Colonic mucosa (tissue), 4 donors: ENCODE data around the gene IGFALS. TPM values are rescaled to one million over a fixed set of nuclear protein-coding genes. Genes with fewer than 3 reads are reported as not detected.

ENCODE experiments used
- DNase-seq: peaks from one replicate; pipeline ENCODE4 v3.0.0-alpha.2; 2020
- H3K27ac ChIP-seq: fragments of 200-600 bp; one replicate; pipeline ENCODE4 v1.8.0; 2021
- H3K27me3 ChIP-seq: fragments of 200-600 bp; one replicate; pipeline ENCODE4 v1.8.0; 2021
- H3K36me3 ChIP-seq: fragments of 200-600 bp; one replicate; pipeline ENCODE4 v1.8.0; 2021
- H3K4me1 ChIP-seq: fragments of 200-600 bp; one replicate; pipeline ENCODE4 v1.8.0; 2021; ENCODE audit warnings: mild to moderate bottlenecking
- H3K4me3 ChIP-seq: fragments of 200-600 bp; one replicate; pipeline ENCODE4 v1.8.0; 2021
- H3K9ac ChIP-seq, 2 donors: one replicate each; pipeline ENCODE4 v1.7.0; 2013; ENCODE audit warnings: control low read depth in 2 of 2, low read depth in 2 of 2, low read length in 2 of 2
- H3K9me3 ChIP-seq: fragments of 200-600 bp; one replicate; pipeline ENCODE4 v1.8.0; 2021
- CTCF ChIP-seq: fragments of 200-600 bp; IDR thresholded peaks from one replicate; pipeline ENCODE4 v1.8.0; 2022; ENCODE audit warnings: antibody characterized with exemption, mild to moderate bottlenecking
- intact Hi-C: fragments of 100-400 bp; cut with DNase I; formaldehyde crosslinking; loops from one replicate; pipeline ENCODE4 v1.14.1; 2022
- total RNA-seq, 2 donors: library from RNA; stranded (reverse); fragmentation: NEBNext Ultra II Directional in 1 of 2; extraction: Animal tissue kit (Norgen Biotek cat#: 25700) in 1 of 2; gene quantifications; one replicate each; pipeline ENCODE4 v1.2.1, GENCODE V29; 2021
- donor health status: healthy.
- donor health status: DM: no; HTN: no; CAD: no.
- donor health status: DM: no; HTN: no; CAD: no.

The IGFALS gene
- total RNA-seq, 2 donors from 2014 or later: 5.7 to 7.0 TPM

GRCh38 chr16:1794908-1795666 is 1.6 kb upstream of the IGFALS start:
- no peak for DNase-seq
- no peak for TF ChIP-seq CTCF
- intact Hi-C loops: no loop called here
- H3K9ac ChIP-seq: no peak overlapping the region
- H3K9me3 ChIP-seq: no peaks in the 10 kb centered on the region
- no peaks in the 10 kb centered on the region for H3K36me3 ChIP-seq
- no peaks in the 10 kb centered on the region for H3K4me1 ChIP-seq
- no peaks in the 10 kb centered on the region for H3K27me3 ChIP-seq
- no peak overlapping the region for H3K27ac ChIP-seq
- no peak overlapping the region for H3K4me3 ChIP-seq

- TF ChIP-seq CTCF: no peak
- no peak overlapping the region for H3K27ac ChIP-seq
- H3K9me3 ChIP-seq: no peaks in the 10 kb centered on the region
- peak; percentile 12 for DNase-seq
- H3K4me3 ChIP-seq: no peak overlapping the region
- no peak overlapping the region for H3K9ac ChIP-seq
- intact Hi-C loops: no loop called here
- H3K27me3 ChIP-seq: no peaks in the 10 kb centered on the region
- H3K4me1 ChIP-seq: no peaks in the 10 kb centered on the region
- no peaks in the 10 kb centered on the region for H3K36me3 ChIP-seq
Measured at GRCh38 chr16:1794221-1794871, 841 bp upstream of the IGFALS start.

GRCh38 chr16:1792836-1793577 is 498 bp downstream of the IGFALS start:
- H3K4me3 ChIP-seq: peak overlapping the region; percentile 7
- TF ChIP-seq CTCF: no peak
- H3K4me1 ChIP-seq: no peaks in the 10 kb centered on the region
- no peaks in the 10 kb centered on the region for H3K36me3 ChIP-seq
- no peak overlapping the region for H3K27ac ChIP-seq
- no peak overlapping the region for H3K9ac ChIP-seq
- peak; percentile 16 for DNase-seq
- intact Hi-C loops: no loop called here
- no peaks in the 10 kb centered on the region for H3K9me3 ChIP-seq
- H3K27me3 ChIP-seq: no peaks in the 10 kb centered on the region

GRCh38 chr16:1791943-1792812 is 1.3 kb downstream of the IGFALS start:
- no peak overlapping the region for H3K27ac ChIP-seq
- no peak overlapping the region for H3K4me3 ChIP-seq
- intact Hi-C loops: no loop called here
- no peak for TF ChIP-seq CTCF
- H3K4me1 ChIP-seq: no peaks in the 10 kb centered on the region
- H3K9ac ChIP-seq: no peak overlapping the region
- DNase-seq: peak; percentile 27
- no peaks in the 10 kb centered on the region for H3K36me3 ChIP-seq
- H3K27me3 ChIP-seq: no peaks in the 10 kb centered on the region
- no peaks in the 10 kb centered on the region for H3K9me3 ChIP-seq
